Lung microvascular endothelial cell (primary cell): Measurements from ENCODE around the gene SMLR1. TPM values are rescaled to one million over a fixed set of nuclear protein-coding genes. Genes with fewer than 3 reads are reported as not detected.

Experiments used
- total RNA-seq: library from RNA; depleted of rRNA; stranded (reverse); fragments of >200 nt; gene quantifications from 2 replicates; pipeline ENCODE4 v1.2.1, GENCODE V29; 2014

SMLR1 gene
- total RNA-seq, 1 donor from 2014 or later = not detected

Other genes with a start within 250 kb of the SMLR1 start
- 78.5 and 130 TPM in 2 replicates for gene EPB41L2, start 235.8 kb downstream of the SMLR1 start, total RNA-seq